COLO829 (cell line): ENCODE results near the gene VASH1.

Experiments used
- DNase-seq: peaks from one replicate; pipeline ENCODE4 v3.0.0; 2012; ENCODE audit warnings: low spot score

VASH1 gene

DNA sequence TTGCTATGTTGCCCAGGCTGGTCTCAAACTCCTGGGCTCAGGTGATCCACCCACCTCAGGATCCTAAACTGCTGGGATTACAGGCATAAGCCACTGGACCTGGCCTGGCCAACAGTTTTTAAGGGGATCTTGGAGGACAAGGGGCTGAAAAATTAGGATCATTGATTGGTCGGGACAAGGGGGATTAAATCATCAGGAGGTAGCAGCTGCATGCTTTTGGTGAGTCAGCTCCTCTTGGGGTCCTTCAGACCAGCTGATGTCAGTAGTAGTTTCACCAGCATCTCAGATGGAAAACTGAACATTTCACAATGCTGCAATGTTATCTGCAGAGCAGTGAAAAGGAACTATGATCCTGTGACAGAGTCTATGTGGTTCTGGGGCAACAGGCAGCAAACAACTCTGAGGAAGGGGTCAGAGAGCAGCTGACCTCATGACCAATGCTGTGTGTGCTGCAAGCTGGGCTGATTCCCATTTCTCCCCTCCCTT is 71.3 kb downstream of the VASH1 start:
- no peak for DNase-seq
